ENCODE results near the gene TCEANC2. TPM values are rescaled to one million over a fixed set of nuclear protein-coding genes. Genes with fewer than 3 reads are reported as not detected.
"Not testable (repeated sequence)": the region's sequence is repeated elsewhere in the genome, so short reads cannot be mapped to it uniquely, and the experiment has no call there.

Gene TCEANC2
- total and polyA plus RNA-seq, 4 donors: 6.0 to 9.3 (median 7.4) TPM

GRCh38 chr1:54081306-54082270 lies 28.2 kb downstream of the TCEANC2 start:
- no peaks in the 10 kb centered on the region for H3K4me1 ChIP-seq (ENCODE audit: control insufficient read depth, insufficient read depth, low read length)
- no peaks in the 10 kb centered on the region for H3K9me3 ChIP-seq (ENCODE audit: control insufficient read depth, insufficient read depth, low read length)
- H3K27me3 ChIP-seq (ENCODE audit: control insufficient read depth, insufficient read depth, low read length): no peaks in the 10 kb centered on the region
- H3K27ac ChIP-seq (ENCODE audit: low read depth, low read length): no peak overlapping the region
- peak in 2 of 6 donors; percentile 21 to 32 for DNase-seq (ENCODE audit: low read depth in 4 of 6, low spot score in 6 of 6)
- no peaks in the 10 kb centered on the region for H3K36me3 ChIP-seq (ENCODE audit: control insufficient read depth, insufficient read depth, low read length)
- WGBS (ENCODE audit: insufficient coverage): 63% methylated on average over 6 of the region's 8 CpGs
- no peak overlapping the region for H3K4me3 ChIP-seq (ENCODE audit: low read depth, low read length)

- Histone ChIP-seq H3K4me1 (ENCODE audit: control insufficient read depth, insufficient read depth, low read length) (no peaks in the 10 kb centered on the region), H3K9me3 (ENCODE audit: control insufficient read depth, insufficient read depth, low read length) (no peaks in the 10 kb centered on the region), H3K36me3 (ENCODE audit: control insufficient read depth, insufficient read depth, low read length) (no peaks in the 10 kb centered on the region), H3K27me3 (ENCODE audit: control insufficient read depth, insufficient read depth, low read length) (no peaks in the 10 kb centered on the region), H3K4me3 (ENCODE audit: low read depth, low read length) (no peak overlapping the region), H3K27ac (ENCODE audit: low read depth, low read length) (no peak overlapping the region)
- no CpG with 5 or more reads among the region's 2 CpGs for WGBS (ENCODE audit: insufficient coverage)
- no peak for DNase-seq (ENCODE audit: low read depth in 4 of 6, low spot score in 6 of 6)
Observed at GRCh38 chr1:54084794-54085193, 31.4 kb downstream of the TCEANC2 start.

GRCh38 chr1:54086754-54087153 lies 33.3 kb downstream of the TCEANC2 start:
- no peak for DNase-seq (ENCODE audit: low read depth in 4 of 6, low spot score in 6 of 6)
- H3K27ac ChIP-seq (ENCODE audit: low read depth, low read length): no peak overlapping the region
- no peaks in the 10 kb centered on the region for H3K9me3 ChIP-seq (ENCODE audit: control insufficient read depth, insufficient read depth, low read length)
- 80% methylated on average over 1 of the region's 1 CpG for WGBS (ENCODE audit: insufficient coverage)
- H3K27me3 ChIP-seq (ENCODE audit: control insufficient read depth, insufficient read depth, low read length): no peaks in the 10 kb centered on the region
- no peaks in the 10 kb centered on the region for H3K36me3 ChIP-seq (ENCODE audit: control insufficient read depth, insufficient read depth, low read length)
- no peaks in the 10 kb centered on the region for H3K4me1 ChIP-seq (ENCODE audit: control insufficient read depth, insufficient read depth, low read length)
- no peak overlapping the region for H3K4me3 ChIP-seq (ENCODE audit: low read depth, low read length)

GRCh38 chr1:54088385-54088784 lies 35.0 kb downstream of the TCEANC2 start:
- Histone ChIP-seq H3K4me1 (ENCODE audit: control insufficient read depth, insufficient read depth, low read length) (no peaks in the 10 kb centered on the region), H3K9me3 (ENCODE audit: control insufficient read depth, insufficient read depth, low read length) (no peaks in the 10 kb centered on the region), H3K27me3 (ENCODE audit: control insufficient read depth, insufficient read depth, low read length) (no peaks in the 10 kb centered on the region), H3K36me3 (ENCODE audit: control insufficient read depth, insufficient read depth, low read length) (no peaks in the 10 kb centered on the region), H3K27ac (ENCODE audit: low read depth, low read length) (no peak overlapping the region), H3K4me3 (ENCODE audit: low read depth, low read length) (no peak overlapping the region)
- WGBS (ENCODE audit: insufficient coverage): 100% methylated on average over 1 of the region's 5 CpGs
- no peak for DNase-seq (ENCODE audit: low read depth in 4 of 6, low spot score in 6 of 6)

GRCh38 chr1:54091666-54092065 lies 38.3 kb downstream of the TCEANC2 start:
- Histone ChIP-seq H3K9me3 (ENCODE audit: control insufficient read depth, insufficient read depth, low read length) (no peaks in the 10 kb centered on the region), H3K36me3 (ENCODE audit: control insufficient read depth, insufficient read depth, low read length) (no peaks in the 10 kb centered on the region), H3K27me3 (ENCODE audit: control insufficient read depth, insufficient read depth, low read length) (no peaks in the 10 kb centered on the region), H3K4me1 (ENCODE audit: control insufficient read depth, insufficient read depth, low read length) (peaks cover 6% of the 10 kb centered on the region), H3K27ac (ENCODE audit: low read depth, low read length) (no peak overlapping the region), H3K4me3 (ENCODE audit: low read depth, low read length) (no peak overlapping the region)
- WGBS (ENCODE audit: insufficient coverage): 86% methylated on average over 1 of the region's 3 CpGs
- no peak for DNase-seq (ENCODE audit: low read depth in 4 of 6, low spot score in 6 of 6)

- no peak overlapping the region for H3K27ac ChIP-seq (ENCODE audit: low read depth, low read length)
Observed at GRCh38 chr1:54094001-54094729, 40.8 kb downstream of the TCEANC2 start.

GRCh38 chr1:54094730-54095105 lies 41.3 kb downstream of the TCEANC2 start:
- H3K27me3 ChIP-seq (ENCODE audit: control insufficient read depth, insufficient read depth, low read length); H3K27ac ChIP-seq (ENCODE audit: low read depth, low read length); H3K4me1 ChIP-seq (ENCODE audit: control insufficient read depth, insufficient read depth, low read length); H3K36me3 ChIP-seq (ENCODE audit: control insufficient read depth, insufficient read depth, low read length); DNase-seq (ENCODE audit: low read depth in 4 of 6, low spot score in 6 of 6); H3K4me3 ChIP-seq (ENCODE audit: low read depth, low read length); H3K9me3 ChIP-seq (ENCODE audit: control insufficient read depth, insufficient read depth, low read length): not testable (repeated sequence)
- no CpG with 5 or more reads among the region's 1 CpG for WGBS (ENCODE audit: insufficient coverage)

More at GRCh38 chr1:54094001-54094729, 40.8 kb downstream of the TCEANC2 start:
- DNase-seq (ENCODE audit: low read depth in 4 of 6, low spot score in 6 of 6): no peak
- Histone ChIP-seq H3K4me1 (ENCODE audit: control insufficient read depth, insufficient read depth, low read length) (peaks cover 10% of the 10 kb centered on the region), H3K9me3 (ENCODE audit: control insufficient read depth, insufficient read depth, low read length) (no peaks in the 10 kb centered on the region), H3K4me3 (ENCODE audit: low read depth, low read length) (no peak overlapping the region), H3K27me3 (ENCODE audit: control insufficient read depth, insufficient read depth, low read length) (no peaks in the 10 kb centered on the region), H3K36me3 (ENCODE audit: control insufficient read depth, insufficient read depth, low read length) (no peaks in the 10 kb centered on the region)
- WGBS (ENCODE audit: insufficient coverage): 94% methylated on average over 4 of the region's 4 CpGs

GRCh38 chr1:54095546-54096226 lies 42.3 kb downstream of the TCEANC2 start:
- no peak overlapping the region for H3K4me3 ChIP-seq (ENCODE audit: low read depth, low read length)
- DNase-seq (ENCODE audit: low read depth in 4 of 6, low spot score in 6 of 6): peak in 1 of 6 donors; percentile 50
- no CpG with 5 or more reads among the region's 8 CpGs for WGBS (ENCODE audit: insufficient coverage)
- peaks cover 10% of the 10 kb centered on the region for H3K4me1 ChIP-seq (ENCODE audit: control insufficient read depth, insufficient read depth, low read length)
- H3K27me3 ChIP-seq (ENCODE audit: control insufficient read depth, insufficient read depth, low read length): no peaks in the 10 kb centered on the region
- no peaks in the 10 kb centered on the region for H3K9me3 ChIP-seq (ENCODE audit: control insufficient read depth, insufficient read depth, low read length)
- H3K36me3 ChIP-seq (ENCODE audit: control insufficient read depth, insufficient read depth, low read length): no peaks in the 10 kb centered on the region
- no peak overlapping the region for H3K27ac ChIP-seq (ENCODE audit: low read depth, low read length)

GRCh38 chr1:54096227-54096876 lies 42.9 kb downstream of the TCEANC2 start:
- Histone ChIP-seq H3K36me3 (ENCODE audit: control insufficient read depth, insufficient read depth, low read length) (no peaks in the 10 kb centered on the region), H3K9me3 (ENCODE audit: control insufficient read depth, insufficient read depth, low read length) (no peaks in the 10 kb centered on the region), H3K4me3 (ENCODE audit: low read depth, low read length) (no peak overlapping the region), H3K4me1 (ENCODE audit: control insufficient read depth, insufficient read depth, low read length) (peaks cover 10% of the 10 kb centered on the region), H3K27me3 (ENCODE audit: control insufficient read depth, insufficient read depth, low read length) (no peaks in the 10 kb centered on the region), H3K27ac (ENCODE audit: low read depth, low read length) (no peak overlapping the region)
- DNase-seq (ENCODE audit: low read depth in 4 of 6, low spot score in 6 of 6): peak in 1 of 6 donors; percentile 72
- 69% methylated on average over 20 of the region's 25 CpGs for WGBS (ENCODE audit: insufficient coverage)
